Gastrocnemius medialis (tissue), 4 donors: ENCODE data around the gene SORBS1. TPM values are rescaled to one million over a fixed set of nuclear protein-coding genes. Genes with fewer than 3 reads are reported as not detected.
A peak's percentile ranks its signal among the peaks of the same experiment; 100 is the strongest.

Source experiments
- ATAC-seq, 2 donors: fragments of 150-250 bp; one replicate each; pipeline ENCODE4 v1.9.1; 2016
- DNase-seq, 2 donors: peaks; one replicate each; pipeline ENCODE4 v3.0.0-alpha.2; 2019
- H3K27ac ChIP-seq, 4 donors: fragments of 200-600 bp; sonication (generic); 1 replicate in 1 of 4; 2 replicates in 3 of 4; pipeline ENCODE4 v1.5.1; 2016 to 2018; ENCODE audit warnings: mild to moderate bottlenecking in 2 of 4, moderate library complexity in 1 of 4
- H3K27me3 ChIP-seq, 3 donors: fragments of 200-600 bp; sonication (generic) in 2 of 3; 1 replicate in 1 of 3; 2 replicates in 2 of 3; pipeline versions ENCODE4 v1.5.1 to v1.6.0; 2016 to 2019; ENCODE audit warnings: mild to moderate bottlenecking in 1 of 3, moderate library complexity in 1 of 3
- H3K36me3 ChIP-seq, 2 donors: fragments of 200-600 bp; sonication (generic) in 1 of 2; one replicate each; pipeline ENCODE4 v1.5.1; 2017 to 2018
- H3K4me1 ChIP-seq, 2 donors: fragments of 200-600 bp; sonication (generic) in 1 of 2; one replicate each; pipeline ENCODE4 v1.5.1; 2016 to 2017; ENCODE audit warnings: mild to moderate bottlenecking in 2 of 2
- H3K4me3 ChIP-seq, 4 donors: fragments of 200-600 bp; sonication (generic) in 3 of 4; 1 replicate in 1 of 4; 2 replicates in 3 of 4; pipeline ENCODE4 v1.5.1; 2016 to 2019; ENCODE audit warnings: mild to moderate bottlenecking in 2 of 4
- H3K9me3 ChIP-seq, 3 donors: fragments of 200-600 bp; sonication (generic) in 2 of 3; 1 replicate in 1 of 3; 2 replicates in 2 of 3; pipeline ENCODE4 v1.5.1; 2016 to 2019
- CTCF ChIP-seq, 5 experiments: fragments of 450-650 bp in 3 of 5; fragments of 200-600 bp in 2 of 5; sonication (generic) in 2 of 5; IDR thresholded peaks in 4 of 5; conservative IDR thresholded peaks in 1 of 5; 1 replicate in 4 of 5; 2 replicates in 1 of 5; pipeline ENCODE4 v1.5.1; 2016 to 2019; ENCODE audit warnings: antibody characterized with exemption in 5 of 5, mild to moderate bottlenecking in 3 of 5, moderate library complexity in 3 of 5
- POLR2A ChIP-seq, 2 donors: fragments of 450-650 bp; IDR thresholded peaks; one replicate each; pipeline ENCODE4 v1.6.1; 2017; ENCODE audit warnings: antibody characterized with exemption in 2 of 2, mild to moderate bottlenecking in 2 of 2, moderate library complexity in 2 of 2
- in situ Hi-C, 4 donors: fragments of 200-750 bp; cut with MboI; loops; one replicate each; pipeline versions ENCODE4 v1.15.0 to v1.8.0; 2017; ENCODE audit warnings: low sequenced_read_pairs in 4 of 4
- intact Hi-C: fragments of 100-400 bp; cut with DNase I; formaldehyde crosslinking; loops from one replicate; pipeline ENCODE4 v1.15.1; 2023; ENCODE audit warnings: low total_unique reads
- total RNA-seq, 4 donors: library from RNA; depleted of rRNA; stranded (reverse); fragments of >200 nt; gene quantifications; one replicate each; pipeline versions ENCODE4 v1.1.0 to v1.2.3, GENCODE V29; 2016

SORBS1 gene
- total RNA-seq, 4 donors from 2014 or later = 146 to 331 (median 186) TPM

GRCh38 chr10:95331596-95332130 is 229.5 kb downstream of the SORBS1 start:
- no peak for DNase-seq
- H3K27me3 ChIP-seq = no peaks in the 10 kb centered on the region
- in situ Hi-C loops = no loop called here
- peaks cover 0 to 15% of the 10 kb centered on the region in 2 donors for H3K36me3 ChIP-seq
- H3K27ac ChIP-seq = peak overlapping the region; percentile 76 to 86 (median 83)
- no peak for ATAC-seq
- no peaks in the 10 kb centered on the region for H3K9me3 ChIP-seq
- intact Hi-C loops = no loop called here
- peaks cover 59 to 81% of the 10 kb centered on the region in 2 donors for H3K4me1 ChIP-seq
- no peak overlapping the region for H3K4me3 ChIP-seq
- TF ChIP-seq POLR2A (IDR thresholded peaks at IDR 0.05) = no peak
- no peak for TF ChIP-seq CTCF (IDR thresholded peaks at IDR 0.05 in 4 of 5, conservative IDR thresholded peaks at IDR 0.05 in 1 of 5)

GRCh38 chr10:95330966-95331453 is 230.2 kb downstream of the SORBS1 start:
- ATAC-seq = no peak

GRCh38 chr10:95329296-95329695 is 231.9 kb downstream of the SORBS1 start:
- intact Hi-C loops = loop anchor here (5.0 kb wide), 1 partner anchor 42 kb away; no protein-coding TSS in a partner anchor

More at GRCh38 chr10:95330966-95331453, 230.2 kb downstream of the SORBS1 start:
- no peak for DNase-seq
- H3K4me1 ChIP-seq = peaks cover 59 to 80% of the 10 kb centered on the region in 2 donors
- intact Hi-C loops (no loop called here), in situ Hi-C loops (no loop called here)
- H3K4me3 ChIP-seq = no peak overlapping the region
- TF ChIP-seq CTCF (IDR thresholded peaks at IDR 0.05 in 4 of 5, conservative IDR thresholded peaks at IDR 0.05 in 1 of 5) = no peak
- TF ChIP-seq POLR2A (IDR thresholded peaks at IDR 0.05) = no peak
- H3K9me3 ChIP-seq = no peaks in the 10 kb centered on the region
- no peaks in the 10 kb centered on the region for H3K27me3 ChIP-seq
- peak overlapping the region; percentile 76 to 86 (median 83) for H3K27ac ChIP-seq
- H3K36me3 ChIP-seq = peaks cover 0 to 13% of the 10 kb centered on the region in 2 donors

GRCh38 chr10:95328013-95328412 is 233.2 kb downstream of the SORBS1 start:
- H3K36me3 ChIP-seq = peaks cover 0 to 9% of the 10 kb centered on the region in 2 donors
- ATAC-seq = peak in 1 of 2 donors; percentile 21
- H3K27me3 ChIP-seq = no peaks in the 10 kb centered on the region
- H3K9me3 ChIP-seq = no peaks in the 10 kb centered on the region
- no peak overlapping the region for H3K4me3 ChIP-seq
- DNase-seq = no peak
- intact Hi-C loops (loop anchor here (5.0 kb wide), 1 partner anchor 41 kb away; no protein-coding TSS in a partner anchor), in situ Hi-C loops (no loop called here)
- TF ChIP-seq POLR2A (IDR thresholded peaks at IDR 0.05) = no peak
- no peak for TF ChIP-seq CTCF (IDR thresholded peaks at IDR 0.05 in 4 of 5, conservative IDR thresholded peaks at IDR 0.05 in 1 of 5)
- peaks cover 57 to 70% of the 10 kb centered on the region in 2 donors for H3K4me1 ChIP-seq
- peak overlapping the region; percentile 76 to 86 (median 83) for H3K27ac ChIP-seq

More at GRCh38 chr10:95329296-95329695, 231.9 kb downstream of the SORBS1 start:
- H3K4me3 ChIP-seq = no peak overlapping the region
- DNase-seq = no peak
- H3K4me1 ChIP-seq = peaks cover 60 to 78% of the 10 kb centered on the region in 2 donors
- TF ChIP-seq POLR2A (IDR thresholded peaks at IDR 0.05) = no peak
- TF ChIP-seq CTCF (IDR thresholded peaks at IDR 0.05 in 4 of 5, conservative IDR thresholded peaks at IDR 0.05 in 1 of 5) = no peak
- in situ Hi-C loops = no loop called here
- H3K36me3 ChIP-seq = peaks cover 0 to 9% of the 10 kb centered on the region in 2 donors
- H3K9me3 ChIP-seq = no peaks in the 10 kb centered on the region
- ATAC-seq = no peak
- no peaks in the 10 kb centered on the region for H3K27me3 ChIP-seq
- peak overlapping the region; percentile 76 to 86 (median 83) for H3K27ac ChIP-seq
